ENCODE data around the gene KIF3A. TPM values are rescaled to one million over a fixed set of nuclear protein-coding genes. Genes with fewer than 3 reads are reported as not detected.

KIF3A gene
- total RNA-seq, 1 donor from 2014 or later, result 25.4 TPM

DNA sequence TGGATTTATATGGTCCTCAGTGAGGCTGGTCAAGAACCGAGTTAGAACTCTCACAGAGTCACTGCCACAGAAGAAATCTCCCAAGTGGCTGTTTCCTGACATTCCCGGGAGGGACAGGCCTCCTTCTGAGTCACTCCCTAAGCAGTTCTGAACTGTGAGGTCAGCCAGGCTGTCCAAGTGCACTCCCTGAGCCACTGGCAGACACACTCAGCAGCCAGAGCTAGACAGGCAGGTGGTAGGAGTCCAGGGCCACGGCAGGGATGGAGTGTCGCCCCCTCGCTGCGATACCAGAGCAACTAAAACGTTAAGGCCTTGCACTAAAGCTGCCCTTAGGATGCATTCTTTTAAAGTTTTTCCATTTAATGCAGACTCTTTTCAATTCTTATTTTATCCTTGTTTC, 60.2 kb downstream of the KIF3A start:
- Histone ChIP-seq H3K9ac (ENCODE audit: low read length) (no peak overlapping the region), H3K4me3 (ENCODE audit: insufficient read depth, low read depth, low read length) (no peak overlapping the region), H3K9me3 (ENCODE audit: insufficient read depth, low read depth, low read length) (no peaks in the 10 kb centered on the region), H2AFZ (ENCODE audit: low read depth, low read length) (no peak overlapping the region), H3K79me2 (ENCODE audit: insufficient read depth, low read length) (no peaks in the 10 kb centered on the region), H3K4me2 (ENCODE audit: low read length) (peak overlapping the region; percentile 24), H3K4me1 (ENCODE audit: insufficient read depth, low read length) (peaks cover 29% of the 10 kb centered on the region), H3K27me3 (ENCODE audit: insufficient read depth, low read length) (no peaks in the 10 kb centered on the region), H3K36me3 (ENCODE audit: insufficient read depth, low read length) (no peaks in the 10 kb centered on the region), H3K27ac (ENCODE audit: low read depth, low read length) (peak overlapping the region; percentile 38), H4K20me1 (ENCODE audit: insufficient read depth, low read length) (no peaks in the 10 kb centered on the region)
- peak overlapping the region; percentile 88 for H3K27ac Mint-ChIP-seq (ENCODE audit: unreplicated experiment)
- peaks cover 4% of the 10 kb centered on the region for H3K9me3 Mint-ChIP-seq (ENCODE audit: unreplicated experiment)
- peaks cover 36% of the 10 kb centered on the region for H3K4me1 Mint-ChIP-seq (ENCODE audit: low read depth, unreplicated experiment)
- TF ChIP-seq EZH2 (IDR thresholded peaks at IDR 0.05; ENCODE audit: insufficient read depth, low read length), result no peak
- TF ChIP-seq, protein P1, sequence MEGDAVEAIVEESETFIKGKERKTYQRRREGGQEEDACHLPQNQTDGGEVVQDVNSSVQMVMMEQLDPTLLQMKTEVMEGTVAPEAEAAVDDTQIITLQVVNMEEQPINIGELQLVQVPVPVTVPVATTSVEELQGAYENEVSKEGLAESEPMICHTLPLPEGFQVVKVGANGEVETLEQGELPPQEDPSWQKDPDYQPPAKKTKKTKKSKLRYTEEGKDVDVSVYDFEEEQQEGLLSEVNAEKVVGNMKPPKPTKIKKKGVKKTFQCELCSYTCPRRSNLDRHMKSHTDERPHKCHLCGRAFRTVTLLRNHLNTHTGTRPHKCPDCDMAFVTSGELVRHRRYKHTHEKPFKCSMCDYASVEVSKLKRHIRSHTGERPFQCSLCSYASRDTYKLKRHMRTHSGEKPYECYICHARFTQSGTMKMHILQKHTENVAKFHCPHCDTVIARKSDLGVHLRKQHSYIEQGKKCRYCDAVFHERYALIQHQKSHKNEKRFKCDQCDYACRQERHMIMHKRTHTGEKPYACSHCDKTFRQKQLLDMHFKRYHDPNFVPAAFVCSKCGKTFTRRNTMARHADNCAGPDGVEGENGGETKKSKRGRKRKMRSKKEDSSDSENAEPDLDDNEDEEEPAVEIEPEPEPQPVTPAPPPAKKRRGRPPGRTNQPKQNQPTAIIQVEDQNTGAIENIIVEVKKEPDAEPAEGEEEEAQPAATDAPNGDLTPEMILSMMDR (IDR thresholded peaks at IDR 0.05; ENCODE audit: insufficient read depth, low read depth, low read length), result peak; percentile 49
- DNase-seq (ENCODE audit: low read depth), result peak; percentile 92
- FAIRE-seq, result peak; percentile 50
- peaks cover 5% of the 10 kb centered on the region for H3K36me3 Mint-ChIP-seq (ENCODE audit: low read depth, unreplicated experiment)
- no peaks in the 10 kb centered on the region for H3K27me3 Mint-ChIP-seq (ENCODE audit: low read depth, unreplicated experiment)
- H3K4me3 Mint-ChIP-seq (ENCODE audit: unreplicated experiment), result no peak overlapping the region

DNA sequence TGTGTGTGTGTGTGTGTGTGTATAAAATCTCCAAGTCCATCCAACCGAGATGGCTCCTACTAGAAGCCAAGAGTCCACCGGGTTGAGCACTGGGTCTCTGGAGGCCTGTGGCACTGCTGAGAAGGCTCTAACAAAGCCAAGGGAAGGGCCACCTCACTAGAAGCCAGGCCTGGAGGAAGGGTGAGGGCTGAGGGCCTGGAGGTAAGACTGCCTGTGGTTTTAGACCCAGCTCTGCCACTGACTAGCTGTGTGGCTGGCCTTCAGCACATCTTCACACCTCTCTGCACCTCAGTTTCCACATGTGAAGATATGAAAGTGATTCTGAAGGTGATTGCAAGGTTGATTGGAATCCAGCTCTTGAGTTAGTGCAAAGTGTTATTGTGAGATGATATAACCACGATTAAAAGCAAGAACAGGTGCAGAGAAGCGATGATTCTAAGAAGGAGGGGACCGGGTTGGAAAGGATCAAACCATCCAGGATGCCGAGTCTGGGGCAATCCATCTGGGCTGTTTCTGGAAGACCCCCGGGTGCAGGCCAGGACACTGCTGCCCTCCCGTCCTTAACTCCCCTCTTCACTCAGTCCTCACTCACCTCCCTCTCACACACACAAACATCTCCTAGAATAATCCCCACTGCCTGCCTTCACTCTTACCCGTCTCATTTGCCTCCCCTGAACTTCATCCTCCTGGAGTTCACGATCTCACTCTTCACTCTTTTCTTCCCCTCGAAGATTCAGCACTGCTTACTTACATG, 61.2 kb downstream of the KIF3A start:
- Histone ChIP-seq H3K4me2 (ENCODE audit: low read length) (no peak overlapping the region), H3K9ac (ENCODE audit: low read length) (no peak overlapping the region), H3K9me3 (ENCODE audit: insufficient read depth, low read depth, low read length) (no peaks in the 10 kb centered on the region), H3K27ac (ENCODE audit: low read depth, low read length) (no peak overlapping the region), H3K4me1 (ENCODE audit: insufficient read depth, low read length) (peaks cover 29% of the 10 kb centered on the region), H3K79me2 (ENCODE audit: insufficient read depth, low read length) (no peaks in the 10 kb centered on the region), H2AFZ (ENCODE audit: low read depth, low read length) (no peak overlapping the region), H3K36me3 (ENCODE audit: insufficient read depth, low read length) (no peaks in the 10 kb centered on the region), H3K27me3 (ENCODE audit: insufficient read depth, low read length) (no peaks in the 10 kb centered on the region), H3K4me3 (ENCODE audit: insufficient read depth, low read depth, low read length) (no peak overlapping the region), H4K20me1 (ENCODE audit: insufficient read depth, low read length) (no peaks in the 10 kb centered on the region)
- H3K4me1 Mint-ChIP-seq (ENCODE audit: low read depth, unreplicated experiment), result peaks cover 36% of the 10 kb centered on the region
- H3K9me3 Mint-ChIP-seq (ENCODE audit: unreplicated experiment), result peaks cover 3% of the 10 kb centered on the region
- H3K27me3 Mint-ChIP-seq (ENCODE audit: low read depth, unreplicated experiment), result no peaks in the 10 kb centered on the region
- H3K27ac Mint-ChIP-seq (ENCODE audit: unreplicated experiment), result peak overlapping the region; percentile 7
- TF ChIP-seq, protein P1 (IDR thresholded peaks at IDR 0.05; ENCODE audit: insufficient read depth, low read depth, low read length), result no peak
- no peak for TF ChIP-seq EZH2 (IDR thresholded peaks at IDR 0.05; ENCODE audit: insufficient read depth, low read length)
- FAIRE-seq, result no peak
- H3K4me3 Mint-ChIP-seq (ENCODE audit: unreplicated experiment), result peak overlapping the region; percentile 11
- DNase-seq (ENCODE audit: low read depth), result no peak
- no peaks in the 10 kb centered on the region for H3K36me3 Mint-ChIP-seq (ENCODE audit: low read depth, unreplicated experiment)

Measured in astrocyte (in vitro differentiated cells and primary cell).